Stomach (tissue), 9 donors: ENCODE data around the gene CTH. TPM values are rescaled to one million over a fixed set of nuclear protein-coding genes. Genes with fewer than 3 reads are reported as not detected.

ENCODE experiments used
- DNase-seq, 2 donors: peaks; one replicate each; pipeline versions ENCODE4 v3.0.0 to v3.0.0-alpha.2; 2013 to 2019
- H3K27ac ChIP-seq, 5 donors: fragments of 200-600 bp in 4 of 5; sonication (generic) in 4 of 5; one replicate each; pipeline ENCODE4 v1.5.1; 2013 to 2019; ENCODE audit warnings: mild to moderate bottlenecking in 1 of 5, moderate library complexity in 1 of 5
- H3K27me3 ChIP-seq, 3 donors: fragments of 200-600 bp; sonication (generic); one replicate each; pipeline ENCODE4 v1.5.1; 2017 to 2019; ENCODE audit warnings: mixed run types in 1 of 3
- H3K36me3 ChIP-seq, 4 donors: fragments of 200-600 bp; sonication (generic); 1 replicate in 3 of 4; 2 replicates in 1 of 4; pipeline ENCODE4 v1.5.1; 2016 to 2019
- H3K4me1 ChIP-seq, 4 donors: fragments of 200-600 bp; sonication (generic); one replicate each; pipeline ENCODE4 v1.5.1; 2016 to 2019
- H3K4me3 ChIP-seq, 4 donors: fragments of 200-600 bp; sonication (generic) in 3 of 4; one replicate each; pipeline ENCODE4 v1.5.1; 2016 to 2019; ENCODE audit warnings: mild to moderate bottlenecking in 1 of 4
- H3K9me3 ChIP-seq, 4 donors: fragments of 200-600 bp; sonication (generic); one replicate each; pipeline ENCODE4 v1.5.1; 2016 to 2019
- EP300 ChIP-seq: sonication (generic); formaldehyde crosslinking; IDR thresholded peaks from one replicate; pipeline ENCODE4 v1.6.1; 2017; ENCODE audit warnings: antibody characterized with exemption
- POLR2A ChIP-seq, 4 donors: fragments of 450-650 bp; IDR thresholded peaks; one replicate each; pipeline ENCODE4 v1.6.1; 2016; ENCODE audit warnings: antibody characterized with exemption in 4 of 4, control low read depth in 2 of 4, mild to moderate bottlenecking in 1 of 4, moderate library complexity in 1 of 4
- POLR2AphosphoS5 ChIP-seq, 3 donors: sonication (generic); formaldehyde crosslinking; IDR thresholded peaks; one replicate each; pipeline ENCODE4 v1.6.1; 2016; ENCODE audit warnings: antibody characterized with exemption in 3 of 3
- WGBS, 5 donors: extraction: QIAGEN DNeasy Blood & Tissue Kit in 3 of 5; methylation state at CpG; one replicate each; pipeline versions ENCODE4 v1.1.5 to v1.1.7; 2013 to 2018; 5-methylcytosine and 5-hydroxymethylcytosine counted together
- intact Hi-C: fragments of 100-400 bp; cut with DNase I; formaldehyde crosslinking; loops from one replicate; pipeline ENCODE4 v1.15.1; 2023; ENCODE audit warnings: low total_unique reads
- polyA plus RNA-seq, 3 donors: library from polyadenylated mRNA; stranded (reverse); fragments of 200-250 nt; gene quantifications; one replicate each; pipeline ENCODE4 v1.2.3, GENCODE V29; 2013
- total RNA-seq, 5 donors: library from RNA; depleted of rRNA; stranded (reverse); fragments of >200 nt; gene quantifications; one replicate each; pipeline versions ENCODE4 v1.1.0 to v1.2.3, GENCODE V29; 2014 to 2016
- TF ChIP-seq, protein P1 (sequence below), 7 experiments: fragments of 450-650 bp in 4 of 7; fragments of 200-600 bp in 3 of 7; sonication (generic) in 3 of 7; IDR thresholded peaks; one replicate each; pipeline ENCODE4 v1.5.1; 2016 to 2019; ENCODE audit warnings: antibody characterized with exemption in 7 of 7, control low read depth in 2 of 7, mild to moderate bottlenecking in 1 of 7
- donor health status: healthy with polysubstance abuse.
- donor health status: Bipolar disorder and iron deficiency.
- donor health status: healthy.

CTH gene
- total and polyA plus RNA-seq, 8 donors: 0.89 to 16.9 (median 5.6) TPM

DNA sequence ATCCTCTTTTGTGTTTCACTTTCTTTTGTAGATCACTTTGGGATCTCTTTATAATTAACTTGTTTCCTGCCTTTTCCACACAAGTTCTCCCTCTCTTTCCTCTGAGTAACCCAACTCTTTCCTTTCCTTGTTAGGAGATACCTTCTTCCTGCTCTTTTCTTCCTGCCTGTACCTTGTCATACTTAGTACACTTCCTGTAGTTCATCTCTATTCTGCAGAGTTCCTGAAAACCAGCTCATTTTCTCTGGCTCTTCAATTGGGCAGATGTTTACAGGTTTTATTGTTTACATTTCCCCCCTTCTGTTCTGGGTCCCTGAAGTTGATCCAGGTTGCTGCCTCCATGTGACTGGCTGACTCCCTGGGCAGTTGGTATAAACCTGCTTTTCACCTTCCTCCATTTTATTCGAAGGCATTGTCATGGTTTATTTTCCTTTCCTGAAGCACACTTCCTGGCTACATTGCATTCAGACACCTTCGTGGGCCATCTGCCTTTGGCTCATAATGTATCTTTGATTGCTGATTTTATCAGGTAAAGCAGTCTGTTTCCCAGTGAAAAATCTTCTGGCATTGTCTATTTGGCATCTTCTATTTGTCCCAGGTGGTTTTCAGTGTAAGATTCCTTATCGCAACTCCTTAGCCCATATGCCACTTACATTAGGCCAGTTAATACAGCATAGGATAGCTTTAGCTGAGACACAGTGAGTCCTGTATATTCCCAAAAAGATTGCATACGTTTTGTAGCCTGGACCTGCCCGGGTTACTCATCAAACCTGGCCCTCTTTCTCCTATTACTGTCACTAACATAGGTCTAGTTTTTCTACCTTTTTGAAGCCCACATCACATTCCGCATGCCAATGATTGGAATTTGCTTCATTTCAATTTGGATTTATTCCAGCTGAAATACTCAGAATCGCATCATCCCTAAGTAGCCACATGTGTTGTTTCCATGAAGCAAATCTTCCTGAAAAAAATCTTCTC, 15.4 kb downstream of the CTH start:
- 81 to 88% (median 84%) methylated on average over 7 of the region's 7 CpGs for WGBS, 5 donors
- Histone ChIP-seq H3K27ac (no peak overlapping the region), H3K27me3 (no peaks in the 10 kb centered on the region), H3K36me3 (peaks cover 0 to 66% (median 41%) of the 10 kb centered on the region in 4 donors), H3K4me3 (no peak overlapping the region), H3K4me1 (peaks cover 0 to 26% (median 4%) of the 10 kb centered on the region in 4 donors), H3K9me3 (no peaks in the 10 kb centered on the region)
- DNase-seq: no peak
- intact Hi-C loops: no loop called here
- TF ChIP-seq, protein P1, sequence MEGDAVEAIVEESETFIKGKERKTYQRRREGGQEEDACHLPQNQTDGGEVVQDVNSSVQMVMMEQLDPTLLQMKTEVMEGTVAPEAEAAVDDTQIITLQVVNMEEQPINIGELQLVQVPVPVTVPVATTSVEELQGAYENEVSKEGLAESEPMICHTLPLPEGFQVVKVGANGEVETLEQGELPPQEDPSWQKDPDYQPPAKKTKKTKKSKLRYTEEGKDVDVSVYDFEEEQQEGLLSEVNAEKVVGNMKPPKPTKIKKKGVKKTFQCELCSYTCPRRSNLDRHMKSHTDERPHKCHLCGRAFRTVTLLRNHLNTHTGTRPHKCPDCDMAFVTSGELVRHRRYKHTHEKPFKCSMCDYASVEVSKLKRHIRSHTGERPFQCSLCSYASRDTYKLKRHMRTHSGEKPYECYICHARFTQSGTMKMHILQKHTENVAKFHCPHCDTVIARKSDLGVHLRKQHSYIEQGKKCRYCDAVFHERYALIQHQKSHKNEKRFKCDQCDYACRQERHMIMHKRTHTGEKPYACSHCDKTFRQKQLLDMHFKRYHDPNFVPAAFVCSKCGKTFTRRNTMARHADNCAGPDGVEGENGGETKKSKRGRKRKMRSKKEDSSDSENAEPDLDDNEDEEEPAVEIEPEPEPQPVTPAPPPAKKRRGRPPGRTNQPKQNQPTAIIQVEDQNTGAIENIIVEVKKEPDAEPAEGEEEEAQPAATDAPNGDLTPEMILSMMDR (IDR thresholded peaks at IDR 0.05): no peak
- no peak for TF ChIP-seq EP300
- TF ChIP-seq POLR2AphosphoS5 (IDR thresholded peaks at IDR 0.05): no peak
- TF ChIP-seq POLR2A (IDR thresholded peaks at IDR 0.05): no peak

DNA sequence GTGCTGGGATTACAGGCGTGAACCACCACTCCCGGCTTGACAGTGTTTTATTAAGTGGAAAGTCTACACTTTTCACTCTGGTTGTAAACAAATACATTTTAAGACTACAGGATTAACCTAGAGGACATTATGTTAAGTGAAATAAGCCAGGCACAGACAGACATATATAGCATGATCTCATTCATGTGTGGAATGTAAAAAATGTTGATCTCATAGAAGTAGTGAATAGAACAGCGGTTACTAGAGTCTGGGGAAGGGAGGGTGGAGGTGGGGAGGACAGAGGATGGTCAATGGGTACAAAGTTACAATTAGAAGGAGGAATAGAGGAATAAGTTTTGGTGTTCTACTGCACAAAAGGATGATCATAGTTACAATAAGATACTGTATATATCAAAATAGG, 16.9 kb downstream of the CTH start:
- peaks cover 0 to 64% (median 47%) of the 10 kb centered on the region in 4 donors for H3K36me3 ChIP-seq
- no peak overlapping the region for H3K4me3 ChIP-seq
- no peak overlapping the region for H3K27ac ChIP-seq
- intact Hi-C loops: no loop called here
- WGBS, 5 donors: 76 to 96% (median 86%) methylated on average over 3 of the region's 3 CpGs
- DNase-seq: no peak
- TF ChIP-seq POLR2A (IDR thresholded peaks at IDR 0.05): no peak
- TF ChIP-seq POLR2AphosphoS5 (IDR thresholded peaks at IDR 0.05): no peak
- TF ChIP-seq EP300: no peak
- TF ChIP-seq, protein P1 (IDR thresholded peaks at IDR 0.05): no peak
- H3K4me1 ChIP-seq: peaks cover 0 to 31% (median 4%) of the 10 kb centered on the region in 4 donors
- H3K27me3 ChIP-seq: no peaks in the 10 kb centered on the region
- H3K9me3 ChIP-seq: no peaks in the 10 kb centered on the region

DNA sequence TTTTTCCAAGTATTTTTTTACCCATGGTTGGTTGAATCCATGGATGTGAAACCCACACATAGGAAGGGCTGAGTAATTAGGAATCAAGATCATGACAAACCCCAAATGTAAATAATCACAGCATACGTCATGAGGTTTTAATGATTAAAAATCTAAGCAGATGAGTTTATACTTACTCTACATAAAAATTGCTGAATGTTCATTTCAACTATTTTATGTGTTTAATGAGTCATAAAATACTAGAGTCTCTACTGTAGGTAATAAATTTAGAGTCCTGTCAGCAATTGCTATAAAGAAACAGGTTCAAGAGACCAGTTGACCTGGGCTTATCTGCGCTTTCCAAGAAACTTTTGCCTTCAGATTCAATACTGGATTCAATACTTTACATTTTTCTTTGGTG, 18.2 kb downstream of the CTH start:
- peaks cover 0 to 64% (median 51%) of the 10 kb centered on the region in 4 donors for H3K36me3 ChIP-seq
- DNase-seq: no peak
- 60 to 74% (median 63%) methylated on average over 2 of the region's 2 CpGs for WGBS, 5 donors
- H3K9me3 ChIP-seq: no peaks in the 10 kb centered on the region
- intact Hi-C loops: no loop called here
- H3K27me3 ChIP-seq: no peaks in the 10 kb centered on the region
- H3K4me1 ChIP-seq: peaks cover 0 to 31% (median 4%) of the 10 kb centered on the region in 4 donors
- no peak overlapping the region for H3K4me3 ChIP-seq
- no peak overlapping the region for H3K27ac ChIP-seq
- no peak for TF ChIP-seq POLR2A (IDR thresholded peaks at IDR 0.05)
- TF ChIP-seq EP300: no peak
- no peak for TF ChIP-seq POLR2AphosphoS5 (IDR thresholded peaks at IDR 0.05)
- TF ChIP-seq, protein P1 (IDR thresholded peaks at IDR 0.05): no peak

DNA sequence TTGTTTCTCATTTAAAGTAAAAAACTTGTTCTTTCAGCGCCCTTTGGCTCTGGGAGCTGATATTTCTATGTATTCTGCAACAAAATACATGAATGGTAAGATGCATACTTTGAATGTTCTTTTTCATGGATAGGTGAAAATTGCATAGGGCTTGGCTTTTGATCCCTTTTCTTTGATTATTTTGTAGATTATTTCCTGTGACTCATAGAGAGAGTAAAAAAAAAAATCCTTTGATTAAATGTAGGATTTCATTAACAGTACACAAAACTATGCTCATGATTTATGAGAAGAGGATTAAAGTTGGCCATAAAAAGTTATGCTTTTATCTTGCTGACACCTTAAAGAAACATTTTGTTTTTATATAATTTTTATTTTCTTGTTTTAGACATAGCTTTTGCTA, 18.7 kb downstream of the CTH start:
- Histone ChIP-seq H3K4me3 (no peak overlapping the region), H3K27ac (no peak overlapping the region), H3K36me3 (peaks cover 0 to 63% (median 49%) of the 10 kb centered on the region in 4 donors), H3K9me3 (no peaks in the 10 kb centered on the region), H3K4me1 (peaks cover 0 to 31% (median 4%) of the 10 kb centered on the region in 4 donors), H3K27me3 (no peaks in the 10 kb centered on the region)
- intact Hi-C loops: no loop called here
- DNase-seq: no peak
- WGBS, 5 donors: 72 to 90% (median 83%) methylated on average over 1 of the region's 1 CpG
- TF ChIP-seq, protein P1 (IDR thresholded peaks at IDR 0.05): no peak
- no peak for TF ChIP-seq POLR2A (IDR thresholded peaks at IDR 0.05)
- TF ChIP-seq EP300: no peak
- no peak for TF ChIP-seq POLR2AphosphoS5 (IDR thresholded peaks at IDR 0.05)
